Osteoblast (primary cell): ENCODE measurements around the gene AK2. TPM values are rescaled to one million over a fixed set of nuclear protein-coding genes. Genes with fewer than 3 reads are reported as not detected.
A peak's percentile ranks its signal among the peaks of the same experiment; 100 is the strongest.

ENCODE experiments used
- DNase-seq: peaks from one replicate; pipeline ENCODE4 v3.0.0; 2011; ENCODE audit warnings: low spot score, mixed read lengths; ENCODE audit not compliant: insufficient read length; ENCODE audit errors: missing footprints
- H2AFZ ChIP-seq: 2 replicates; pipeline ENCODE4 v1.6.0; 2011; ENCODE audit warnings: mild to moderate bottlenecking, low read length
- H3K27ac ChIP-seq: 2 replicates; pipeline ENCODE4 v1.5.1; 2011; ENCODE audit warnings: mild to moderate bottlenecking, low read depth, low read length, moderate library complexity
- H3K27me3 ChIP-seq: 2 replicates; pipeline ENCODE4 v1.6.0; 2012; ENCODE audit warnings: mild to moderate bottlenecking, control low read depth, inconsistent platforms, low read length, moderate library complexity; ENCODE audit not compliant: insufficient read depth
- H3K36me3 ChIP-seq: 2 replicates; pipeline ENCODE4 v1.5.1; 2011; ENCODE audit warnings: mild to moderate bottlenecking, low read length, control low read depth, moderate library complexity; ENCODE audit not compliant: insufficient read depth
- H3K4me1 ChIP-seq: 2 replicates; pipeline ENCODE4 v1.5.1; 2011; ENCODE audit warnings: mild to moderate bottlenecking, low read length, control low read depth, moderate library complexity; ENCODE audit not compliant: insufficient read depth
- H3K4me2 ChIP-seq: 2 replicates; pipeline ENCODE4 v1.6.0; 2011; ENCODE audit warnings: mild to moderate bottlenecking, low read length; ENCODE audit not compliant: insufficient read depth
- H3K4me3 ChIP-seq: fragments of 200-600 bp; sonication (generic); 3 replicates; pipeline ENCODE4 v1.5.1; 2012; ENCODE audit warnings: mild to moderate bottlenecking, low read length, inconsistent platforms; ENCODE audit not compliant: insufficient read depth
- H3K79me2 ChIP-seq: 2 replicates; pipeline ENCODE4 v1.6.0; 2012; ENCODE audit warnings: mild to moderate bottlenecking, low read length, control low read depth, inconsistent platforms; ENCODE audit not compliant: insufficient read depth
- H3K9me3 ChIP-seq: 2 replicates; pipeline ENCODE4 v1.5.1; 2011; ENCODE audit warnings: low read depth, low read length, control low read depth
- H4K20me1 ChIP-seq: 2 replicates; pipeline ENCODE4 v1.6.0; 2012; ENCODE audit warnings: mild to moderate bottlenecking, low read length, control low read depth; ENCODE audit not compliant: insufficient read depth
- CTCF ChIP-seq: IDR thresholded peaks from 2 replicates; pipeline ENCODE4 v1.5.1; 2011; ENCODE audit warnings: mild to moderate bottlenecking, low read depth, low read length, moderate library complexity; ENCODE audit errors: extremely low read depth
- total RNA-seq: library from RNA; depleted of rRNA; stranded (reverse); fragments of >200 nt; gene quantifications from 2 replicates; pipeline ENCODE4 v1.2.3, GENCODE V29; 2012

Gene AK2
- total RNA-seq, 1 donor, result 139 TPM

- peak overlapping the region; percentile 23 for H3K4me2 ChIP-seq
- peak; percentile 96 for DNase-seq
Observed at GRCh38 chr1:32992489-32993323, 44.0 kb downstream of the AK2 start.

GRCh38 chr1:32991819-32992488, 44.7 kb downstream of the AK2 start:
- TF ChIP-seq CTCF, result no peak
- Histone ChIP-seq H3K4me2 (peak overlapping the region; percentile 15), H3K4me1 (peaks cover 38% of the 10 kb centered on the region), H3K27ac (peak overlapping the region; percentile 89), H3K79me2 (no peaks in the 10 kb centered on the region), H3K9me3 (no peaks in the 10 kb centered on the region), H3K27me3 (no peaks in the 10 kb centered on the region), H2AFZ (no peak overlapping the region), H3K36me3 (no peaks in the 10 kb centered on the region), H4K20me1 (no peaks in the 10 kb centered on the region), H3K4me3 (no peak overlapping the region)
- no peak for DNase-seq

More at GRCh38 chr1:32992489-32993323, 44.0 kb downstream of the AK2 start:
- TF ChIP-seq CTCF, result no peak
- no peaks in the 10 kb centered on the region for H4K20me1 ChIP-seq
- peaks cover 46% of the 10 kb centered on the region for H3K4me1 ChIP-seq
- no peaks in the 10 kb centered on the region for H3K9me3 ChIP-seq
- H3K27me3 ChIP-seq, result no peaks in the 10 kb centered on the region
- H2AFZ ChIP-seq, result no peak overlapping the region
- H3K27ac ChIP-seq, result peak overlapping the region; percentile 89
- no peaks in the 10 kb centered on the region for H3K36me3 ChIP-seq
- no peaks in the 10 kb centered on the region for H3K79me2 ChIP-seq
- no peak overlapping the region for H3K4me3 ChIP-seq

- no peak for DNase-seq
- no peaks in the 10 kb centered on the region for H3K27me3 ChIP-seq
- H3K4me1 ChIP-seq, result peaks cover 34% of the 10 kb centered on the region
- H3K4me3 ChIP-seq, result no peak overlapping the region
- no peak for TF ChIP-seq CTCF
- H2AFZ ChIP-seq, result no peak overlapping the region
- H4K20me1 ChIP-seq, result no peaks in the 10 kb centered on the region
- H3K79me2 ChIP-seq, result no peaks in the 10 kb centered on the region
- peak overlapping the region; percentile 89 for H3K27ac ChIP-seq
- no peak overlapping the region for H3K4me2 ChIP-seq
- no peaks in the 10 kb centered on the region for H3K36me3 ChIP-seq
- H3K9me3 ChIP-seq, result no peaks in the 10 kb centered on the region
Observed at GRCh38 chr1:32991386-32991785, 45.3 kb downstream of the AK2 start.

- Histone ChIP-seq H2AFZ (no peak overlapping the region), H3K4me3 (no peak overlapping the region)
Observed at GRCh38 chr1:32990887-32991286, 45.8 kb downstream of the AK2 start.

More at GRCh38 chr1:32990887-32991286, 45.8 kb downstream of the AK2 start:
- Histone ChIP-seq H3K4me1 (peaks cover 34% of the 10 kb centered on the region), H3K27ac (peak overlapping the region; percentile 24), H3K36me3 (no peaks in the 10 kb centered on the region), H3K4me2 (no peak overlapping the region), H3K9me3 (no peaks in the 10 kb centered on the region), H3K27me3 (no peaks in the 10 kb centered on the region), H4K20me1 (no peaks in the 10 kb centered on the region), H3K79me2 (no peaks in the 10 kb centered on the region)
- TF ChIP-seq CTCF, result no peak
- DNase-seq, result no peak
